HG02759 (cell line): ENCODE data around the gene CEBPZ.
"Not testable (repeated sequence)": the region's sequence is repeated elsewhere in the genome, so short reads cannot be mapped to it uniquely, and the experiment has no call there.

Experiments
- ATAC-seq: cut with Tn5 transposase; IDR thresholded peaks from one replicate; pipeline ENCODE4 v1.9.1; 2021; ENCODE audit warnings: mild to moderate bottlenecking, moderate library complexity; ENCODE audit not compliant: unreplicated experiment

CEBPZ gene

DNA sequence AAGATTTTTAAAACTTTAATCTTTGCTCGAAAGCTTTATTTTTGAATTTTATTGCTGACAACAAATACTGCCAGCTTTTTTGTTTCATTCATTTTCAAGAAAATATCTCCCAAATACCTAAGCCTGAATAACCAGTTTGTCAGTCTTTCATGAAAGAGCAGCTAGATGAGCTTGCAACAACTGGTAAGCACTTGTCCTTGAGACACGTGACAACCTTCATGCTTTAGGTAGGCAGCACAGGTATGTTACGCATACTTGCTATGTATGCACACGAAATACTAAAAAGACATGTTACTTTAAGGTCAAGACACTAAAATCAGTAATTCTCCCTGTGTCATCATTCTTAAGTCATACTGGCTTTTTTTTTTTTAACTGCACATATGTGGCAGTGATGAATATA is 12.3 kb downstream of the CEBPZ start:
- no peak for ATAC-seq

DNA sequence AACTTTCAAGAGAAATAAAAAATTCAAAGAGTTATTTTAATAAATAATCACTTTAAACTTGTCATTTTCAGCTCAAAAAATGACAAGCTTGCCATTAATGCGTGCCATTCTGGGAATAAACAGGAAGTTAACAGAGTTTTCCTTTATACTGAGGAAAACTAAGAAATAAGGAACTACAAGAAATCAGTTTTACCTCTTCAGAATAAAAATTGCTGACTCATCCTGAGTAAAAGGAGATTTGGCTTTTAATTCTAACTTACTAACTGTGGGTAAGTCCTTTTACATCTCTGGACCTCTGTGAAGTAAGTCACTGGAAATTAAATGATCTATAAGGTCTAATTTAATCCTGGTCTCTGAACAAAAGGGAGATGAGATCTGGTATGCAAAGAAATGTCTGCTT is 16.1 kb downstream of the CEBPZ start:
- ATAC-seq, result no peak

DNA sequence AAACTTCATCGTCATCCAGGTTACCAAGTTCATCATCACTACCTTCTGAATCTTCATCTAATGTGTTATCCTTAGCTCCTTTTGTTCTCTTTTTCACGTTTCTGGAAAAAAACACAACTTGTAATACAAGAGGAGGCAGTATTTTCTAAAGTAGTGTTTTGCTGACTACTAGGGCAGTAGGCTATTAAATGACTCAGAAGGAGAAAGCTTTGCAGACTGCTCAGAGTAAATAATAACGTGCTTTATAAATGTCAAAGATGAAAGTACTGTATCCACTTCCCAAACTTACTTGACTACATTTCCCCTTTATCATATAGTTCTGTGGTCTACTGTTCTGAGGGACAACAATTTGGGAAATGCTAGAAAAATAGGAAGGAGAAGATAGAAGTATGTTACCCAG is 19.5 kb downstream of the CEBPZ start:
- no peak for ATAC-seq

DNA sequence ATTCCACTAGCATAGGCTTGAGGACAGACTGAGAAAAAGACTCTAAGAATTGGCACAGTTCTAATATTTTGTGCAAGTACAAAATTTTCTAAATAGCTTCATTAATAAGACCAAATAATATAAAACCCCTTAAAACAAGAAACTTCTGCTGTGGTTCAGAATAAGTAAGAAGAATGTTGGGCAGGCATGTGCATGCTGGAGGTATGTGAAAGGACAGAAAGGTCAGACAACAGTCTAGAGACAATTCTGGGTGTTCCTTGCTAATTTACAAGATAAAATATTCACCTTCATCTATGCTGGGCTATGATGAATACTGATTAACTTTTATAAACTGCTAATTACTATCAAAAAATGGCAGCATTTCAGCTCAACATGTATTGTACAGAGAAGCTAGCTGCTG is 20.2 kb downstream of the CEBPZ start:
- ATAC-seq, result no peak

DNA sequence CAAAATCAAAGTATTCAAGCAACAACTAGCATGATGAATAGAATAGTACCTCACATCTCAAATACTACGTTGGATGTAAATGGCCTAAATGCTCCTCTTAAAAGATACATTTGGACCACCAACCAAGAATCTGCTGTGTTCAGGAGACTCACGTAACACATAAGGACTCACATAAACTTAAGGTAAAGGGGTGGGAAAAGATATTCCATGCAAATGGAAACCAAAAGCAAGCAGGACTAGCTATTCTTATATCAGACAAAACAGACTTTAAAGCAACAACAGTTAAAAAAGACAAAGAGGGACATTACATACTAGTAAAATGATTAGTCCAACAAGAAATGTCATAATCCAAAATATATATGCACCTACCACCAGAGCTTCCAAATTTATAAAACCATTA is 24.6 kb downstream of the CEBPZ start:
- not testable (repeated sequence) for ATAC-seq

DNA sequence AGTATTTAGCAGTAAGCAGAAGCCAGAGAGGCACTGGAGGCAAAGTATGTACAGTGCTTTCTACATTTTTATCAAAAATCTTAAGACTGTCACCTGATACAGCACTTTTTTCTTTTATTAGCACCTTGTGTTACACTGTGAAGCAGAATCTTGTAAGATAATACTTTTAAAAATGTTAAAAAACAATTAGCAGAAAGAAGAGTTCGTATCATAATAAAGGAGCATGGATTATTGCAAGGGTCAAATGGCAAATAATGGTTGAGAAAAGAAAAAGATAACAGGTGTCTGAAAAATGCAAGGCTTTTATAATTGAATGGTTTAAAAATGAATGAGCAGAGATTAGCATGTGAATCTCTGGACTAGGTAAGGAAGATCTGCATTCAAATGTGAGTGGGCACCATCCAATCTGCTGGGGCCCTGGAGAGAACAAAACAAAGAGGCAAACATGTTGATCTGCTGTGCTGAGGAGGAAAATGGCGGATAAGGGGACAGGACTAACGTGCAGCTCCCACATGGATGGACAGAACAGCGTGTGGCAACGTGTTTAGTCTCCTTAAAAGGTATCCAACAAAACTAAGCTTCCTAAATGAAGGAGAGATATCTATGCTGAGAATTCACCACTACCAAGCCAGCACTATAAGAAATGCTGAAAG is 25.6 kb downstream of the CEBPZ start:
- no peak for ATAC-seq

DNA sequence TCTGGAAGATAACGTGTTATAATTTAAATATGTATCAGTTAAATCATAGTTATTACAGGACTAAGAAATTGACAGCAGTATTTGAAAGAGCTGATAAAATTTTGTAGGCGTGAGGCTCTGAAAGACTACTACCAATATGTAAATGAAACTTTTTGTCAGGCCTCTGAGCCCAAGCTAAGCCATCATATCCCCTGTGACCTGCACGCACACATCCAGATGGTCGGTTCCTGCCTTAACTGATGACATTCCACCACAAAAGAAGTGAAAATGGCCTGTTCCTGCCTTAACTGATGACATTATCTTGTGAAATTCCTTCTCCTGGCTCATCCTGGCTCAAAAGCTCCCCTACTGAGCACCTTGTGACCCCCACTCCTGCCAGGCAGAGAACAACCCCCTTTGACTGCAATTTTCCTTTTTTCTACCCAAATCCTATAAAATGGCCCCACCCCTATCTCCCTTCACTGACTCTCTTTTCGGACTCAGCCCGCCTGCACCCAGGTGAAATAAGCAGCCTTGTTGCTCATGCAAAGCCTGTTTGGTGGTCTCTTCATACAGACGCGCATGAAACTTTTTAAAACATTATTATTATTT is 26.2 kb downstream of the CEBPZ start:
- not testable (repeated sequence) for ATAC-seq

DNA sequence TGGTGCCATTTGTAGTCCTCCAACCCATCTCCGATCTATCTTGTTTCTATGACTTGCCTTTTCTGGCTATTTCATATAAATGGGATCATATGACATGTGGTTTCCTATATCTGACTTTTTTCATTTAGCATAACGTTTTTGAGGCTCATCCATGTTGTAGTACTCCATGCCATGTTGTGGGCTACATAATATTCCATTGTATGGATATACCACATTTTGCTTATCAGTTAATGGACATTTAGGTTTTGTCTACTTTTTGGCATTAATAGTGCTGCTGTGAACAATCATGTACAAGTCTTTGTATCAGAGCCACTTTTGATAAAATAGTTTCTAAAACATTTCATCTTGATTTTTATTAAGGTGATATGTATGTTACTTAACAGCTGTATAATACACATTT is 27.7 kb downstream of the CEBPZ start:
- no peak for ATAC-seq

DNA sequence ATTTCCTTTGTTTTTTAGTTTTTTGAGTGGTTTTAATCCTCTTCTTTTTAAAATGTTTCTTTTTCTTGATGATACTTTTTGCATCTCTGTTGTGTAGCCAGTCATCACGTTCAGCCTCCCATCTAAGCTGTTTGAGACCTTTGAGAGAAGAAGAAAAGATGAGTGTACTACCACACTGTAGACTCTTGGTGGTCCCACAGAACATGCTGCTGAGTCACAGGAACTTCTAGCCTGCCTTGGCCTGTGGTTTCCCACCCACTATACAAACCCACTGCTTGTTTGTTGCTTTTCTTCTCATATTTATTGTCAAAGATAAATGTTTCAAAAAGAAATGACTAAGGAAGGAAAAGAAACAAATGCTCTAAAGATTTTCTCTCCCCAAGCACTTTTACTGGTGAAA is 29.6 kb downstream of the CEBPZ start:
- ATAC-seq, result no peak

DNA sequence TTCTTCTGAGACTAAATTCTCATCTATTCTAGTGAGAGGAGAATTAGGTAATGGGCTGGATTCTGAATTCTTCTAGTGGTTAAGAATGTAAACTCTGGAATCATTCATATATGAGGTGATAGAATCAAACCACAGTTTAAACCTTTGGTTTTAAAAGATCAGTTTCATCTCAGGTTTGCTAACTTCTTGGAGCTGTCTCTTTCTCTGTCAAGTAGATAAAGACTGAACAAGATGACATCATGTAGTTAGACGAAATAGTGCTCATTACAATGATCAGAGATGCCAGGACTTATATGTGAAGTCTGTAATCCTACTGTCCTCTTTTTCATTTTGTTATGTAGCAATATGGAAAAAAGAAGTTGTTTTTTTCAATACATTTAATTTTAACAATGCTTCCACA is 30.2 kb downstream of the CEBPZ start:
- no peak for ATAC-seq

DNA sequence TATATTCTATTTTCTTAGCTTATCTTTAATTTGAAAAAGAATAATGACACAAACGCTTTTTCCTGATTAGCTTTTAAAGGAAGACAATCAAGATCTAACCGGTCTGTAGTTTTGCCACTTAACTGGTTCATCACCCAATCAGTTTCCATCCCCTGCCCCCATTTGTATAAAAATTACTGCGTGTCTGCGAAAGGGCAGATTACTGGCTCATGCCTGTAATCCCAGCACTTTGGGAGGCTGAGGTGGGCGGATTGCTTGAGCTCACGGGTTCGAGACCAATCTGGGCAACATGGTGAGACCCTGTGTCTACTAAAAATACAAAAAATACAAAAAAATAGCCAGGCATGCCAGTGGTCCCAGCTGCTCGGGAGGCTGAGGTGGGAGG is 32.7 kb downstream of the CEBPZ start:
- no peak for ATAC-seq

DNA sequence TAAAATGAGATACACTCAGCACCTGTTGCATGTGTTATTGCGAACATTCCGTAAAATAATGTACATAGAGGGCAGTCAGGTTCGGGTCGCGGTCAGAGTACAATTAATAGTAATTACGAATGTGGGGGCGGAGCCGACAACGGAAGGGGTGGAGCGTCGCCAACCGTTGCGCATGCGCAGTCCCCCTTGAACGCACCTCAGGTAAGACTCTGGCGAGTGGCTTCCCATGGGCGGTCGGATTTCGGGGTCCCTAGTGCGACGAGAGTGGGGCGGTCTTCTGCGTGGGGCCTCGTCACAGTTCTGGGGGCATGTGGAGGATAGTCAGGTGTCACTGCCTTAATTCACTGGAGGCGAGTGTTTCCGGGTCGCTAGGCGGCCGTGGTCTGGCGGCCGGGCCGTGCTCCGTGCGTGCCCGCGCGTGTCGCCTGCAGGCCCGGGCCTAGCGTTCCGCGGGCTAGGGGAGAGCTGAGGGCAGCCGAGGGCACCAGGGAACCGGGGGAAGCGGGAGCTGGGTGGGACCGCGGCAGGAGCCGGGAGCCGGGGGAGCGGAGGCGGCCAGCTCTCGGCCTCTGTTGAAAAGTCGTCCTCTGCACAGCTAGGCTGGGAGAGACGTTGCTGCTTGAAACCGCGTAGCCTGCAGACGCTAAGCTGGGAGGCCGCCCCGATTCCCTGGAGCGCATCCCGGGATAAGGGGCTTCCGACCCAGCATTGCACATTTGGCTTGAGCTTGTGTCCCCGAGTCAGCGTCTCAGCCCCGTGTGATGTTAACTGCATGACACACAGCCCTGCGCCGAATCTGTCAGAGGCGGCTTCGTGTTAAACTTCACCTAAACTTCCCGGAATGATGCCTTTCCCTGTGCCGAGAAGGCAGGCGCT is 34.8 kb downstream of the CEBPZ start, which contains the start of gene CEBPZOS:
Gene CEBPZOS (plus strand): TSS at position 177 of the 876 bp plus-strand sequence. CDS start 3,209 bp downstream, outside the sequence.
- ATAC-seq, result peak; percentile 79

DNA sequence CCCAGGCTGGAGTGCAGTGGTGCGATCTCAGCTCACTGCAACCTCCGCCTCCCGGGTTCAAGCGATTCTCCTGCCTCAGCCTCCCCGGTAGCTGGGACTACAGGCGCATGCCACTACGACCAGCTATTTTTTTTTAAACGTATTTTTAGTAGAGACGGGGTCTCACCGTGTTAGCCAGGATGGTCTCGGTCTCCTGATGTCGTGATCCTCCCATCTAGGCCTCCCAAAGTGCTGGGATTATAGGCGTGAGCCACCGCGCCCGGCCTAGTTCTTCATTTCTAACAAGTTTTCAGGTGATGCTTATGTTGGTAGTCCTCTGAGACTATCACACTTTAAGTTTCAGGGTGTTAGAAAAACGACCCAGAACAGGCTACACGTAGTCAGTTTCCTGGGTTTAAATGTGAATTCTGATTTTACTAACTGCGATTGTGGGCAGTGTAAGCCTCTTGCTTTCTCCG is 35.5 kb downstream of the CEBPZ start:
- ATAC-seq, result not testable (repeated sequence)

DNA sequence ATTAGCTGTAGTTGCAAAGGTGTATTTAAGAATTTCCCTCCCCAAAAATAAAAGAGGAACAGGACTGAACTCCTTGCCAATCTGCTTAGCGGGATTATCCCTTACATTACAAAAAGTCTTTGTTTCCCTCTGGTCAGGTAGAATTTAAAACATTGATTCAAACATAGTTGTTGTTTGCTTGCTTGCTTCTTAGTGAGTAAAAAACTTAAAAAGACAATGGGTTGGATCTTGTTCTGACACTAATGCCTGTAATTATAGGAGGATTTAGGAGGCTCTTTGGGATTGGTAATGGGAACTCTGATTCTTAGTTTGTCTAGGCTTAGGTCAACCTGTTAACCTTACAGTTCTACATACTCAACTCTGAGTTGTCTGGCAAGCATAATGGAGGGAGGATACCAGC is 38.8 kb downstream of the CEBPZ start:
- ATAC-seq, result no peak

DNA sequence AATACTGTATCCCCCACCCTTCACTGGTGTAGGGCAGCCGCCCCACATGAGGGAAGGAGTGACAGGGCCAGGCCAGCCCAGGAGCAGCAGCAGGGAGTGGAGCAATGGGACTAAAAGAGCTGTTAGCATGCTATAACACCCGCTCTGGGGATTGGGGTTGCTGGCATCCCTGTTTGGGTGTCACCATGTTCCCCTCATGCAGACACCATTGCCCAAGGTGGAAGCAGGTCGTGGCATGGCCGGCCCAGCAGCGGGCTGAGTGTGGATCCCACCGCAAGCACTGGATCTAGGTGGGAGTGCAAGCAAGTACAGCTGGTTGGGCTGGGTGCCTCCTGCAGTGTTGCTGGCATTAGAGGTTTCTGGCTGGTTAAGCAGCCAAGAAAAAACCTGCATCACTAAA is 39.6 kb downstream of the CEBPZ start:
- no peak for ATAC-seq

DNA sequence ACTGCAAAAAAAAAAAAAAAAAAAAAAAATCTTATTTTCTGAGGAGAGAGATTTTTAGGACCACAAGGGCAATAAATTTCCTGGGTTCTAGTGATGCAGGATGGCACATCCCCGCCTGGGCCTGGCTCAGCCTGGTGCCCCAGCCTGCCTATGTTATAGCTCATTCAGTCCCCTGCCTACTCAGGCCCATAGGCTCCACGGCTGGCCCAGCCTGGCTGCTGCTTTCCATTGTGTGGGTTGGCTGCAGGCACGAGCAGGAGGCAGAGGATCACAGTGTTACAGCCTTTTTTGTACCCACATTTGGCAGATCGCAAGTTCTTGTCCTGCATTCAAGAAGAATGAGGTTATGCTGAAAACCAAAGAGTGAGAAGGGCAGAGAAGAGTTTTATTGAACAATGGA is 40.1 kb downstream of the CEBPZ start:
- no peak for ATAC-seq

DNA sequence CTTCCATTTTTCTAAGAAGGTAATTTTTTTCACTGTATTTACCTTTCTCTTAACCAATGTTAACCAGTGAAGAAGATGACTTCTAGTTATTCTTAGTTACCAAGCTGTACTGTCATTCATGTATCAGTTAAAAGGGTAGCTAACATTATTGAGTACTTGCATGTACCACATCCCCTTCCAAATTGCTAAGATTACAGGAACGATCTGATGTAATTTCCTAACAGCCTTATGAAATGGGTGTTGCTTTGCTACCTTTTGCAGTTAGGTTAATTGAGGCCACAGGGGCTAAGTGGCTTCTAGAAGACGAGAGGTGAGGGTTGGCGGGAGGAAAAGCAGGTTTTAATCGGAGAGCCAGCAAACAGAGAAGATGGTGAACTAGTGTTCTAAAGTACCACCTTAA is 41.1 kb downstream of the CEBPZ start:
- no peak for ATAC-seq

DNA sequence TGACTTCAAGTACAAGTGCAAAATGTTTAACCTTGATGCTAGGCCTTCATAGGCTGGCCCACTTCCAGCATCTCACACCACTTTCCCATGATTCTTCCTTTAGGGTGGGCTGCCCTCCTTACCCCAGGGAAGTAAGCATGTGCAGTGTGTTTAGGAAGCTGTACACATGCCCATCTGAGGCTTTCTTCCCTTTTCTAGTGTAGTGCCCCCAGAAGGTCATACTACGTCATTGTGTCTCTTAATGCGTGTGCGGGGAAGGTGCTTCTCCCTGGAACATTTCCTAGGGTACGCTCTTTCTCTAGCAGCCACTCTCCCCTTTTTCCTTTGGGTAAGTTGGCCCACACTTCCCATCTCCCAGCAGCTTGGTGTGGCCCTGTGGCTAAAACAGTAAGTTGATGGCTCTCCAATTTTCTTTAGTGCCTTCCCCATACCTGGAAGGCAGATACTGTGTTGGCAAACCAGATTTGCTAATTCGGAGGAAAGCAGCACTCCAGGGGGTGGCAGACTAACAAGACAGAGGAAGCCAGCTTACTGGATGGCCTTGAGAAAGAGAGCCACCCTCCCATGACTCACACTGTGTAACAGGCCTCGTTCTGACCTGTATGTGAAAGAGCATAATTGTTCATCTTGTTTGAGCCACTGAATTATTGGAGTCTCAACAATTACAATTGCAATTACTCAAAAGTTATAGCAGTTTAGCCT is 41.8 kb downstream of the CEBPZ start:
- no peak for ATAC-seq

DNA sequence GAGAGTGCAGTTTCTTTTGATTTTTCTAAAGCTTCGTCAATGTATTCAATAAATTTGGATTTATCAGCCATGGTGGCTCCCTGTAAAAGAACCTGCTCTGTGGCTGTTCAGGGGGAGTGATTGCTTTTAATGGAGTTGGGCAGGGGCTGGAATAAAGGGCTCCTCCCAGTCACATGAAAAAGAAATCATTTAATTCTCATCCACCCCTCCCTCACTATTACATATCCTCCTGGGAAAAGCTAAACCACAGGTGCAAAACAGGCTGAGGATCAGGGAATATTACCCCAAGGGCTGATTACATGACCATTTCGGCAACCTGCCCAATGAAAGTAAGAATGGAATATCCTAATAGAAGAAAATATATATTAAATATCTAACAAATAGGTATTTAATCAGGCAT is 42.8 kb downstream of the CEBPZ start, which contains the start of gene SULT6B1:
Gene SULT6B1 (minus strand): TSS at position 101 of the 400 bp plus-strand sequence. CDS start 30 bp downstream, at position 71.
- no peak for ATAC-seq

DNA sequence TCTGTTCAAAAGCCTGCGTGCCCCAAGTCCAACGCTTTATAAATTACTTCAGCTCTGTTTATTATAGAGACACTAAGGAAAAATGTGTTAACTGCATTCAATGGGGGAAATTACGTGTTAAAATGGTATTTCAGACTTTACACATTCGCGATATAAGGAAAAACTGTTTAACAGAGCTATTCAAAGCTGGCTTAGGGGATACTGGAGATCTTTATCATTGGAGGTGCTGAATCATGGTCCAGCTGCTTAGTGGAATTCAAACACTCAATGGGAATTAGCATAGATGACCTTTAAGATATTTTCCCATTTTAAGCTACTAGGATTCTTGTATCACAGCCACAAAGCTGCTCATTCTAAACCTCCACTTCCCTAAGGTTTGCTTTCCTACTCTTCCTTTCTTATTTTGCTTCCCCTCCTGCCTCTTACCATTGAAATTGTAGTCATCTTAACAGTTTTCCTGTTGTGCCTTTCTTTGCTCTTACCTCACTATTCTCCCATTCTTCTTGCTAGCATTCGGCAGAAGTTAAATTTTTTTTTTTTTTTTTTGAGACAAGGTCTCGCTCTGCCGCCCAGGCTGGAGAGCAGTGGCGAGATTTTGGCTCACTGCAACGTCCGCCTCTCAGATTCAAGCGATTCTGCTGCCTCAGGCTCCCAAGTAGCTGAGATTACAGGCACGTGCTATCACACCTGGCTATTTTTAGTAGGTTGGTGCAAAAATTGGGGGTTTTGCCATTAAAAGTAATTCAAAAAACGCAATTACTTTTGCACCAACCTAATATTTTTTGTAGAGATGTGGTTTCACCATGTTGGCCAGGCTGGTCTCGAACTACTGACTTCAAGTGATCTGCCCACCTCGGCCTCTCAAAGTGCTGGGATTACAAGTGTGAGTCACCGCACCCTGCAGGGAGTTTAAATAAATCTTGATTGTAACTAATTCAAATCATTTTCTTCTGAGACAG is 49.4 kb downstream of the CEBPZ start:
- ATAC-seq, result no peak
